SH-SY5Y (cell line): ENCODE data around the gene UCHL3.

Experiments
- GATA2 ChIP-seq: IDR thresholded peaks from 2 replicates; pipeline ENCODE4 v1.6.1; 2011; ENCODE audit warnings: mild to moderate bottlenecking, low read depth, low read length
- GATA3 ChIP-seq: IDR thresholded peaks from 2 replicates; pipeline ENCODE4 v1.6.1; 2011; ENCODE audit warnings: low read depth, mild to moderate bottlenecking, low read length, moderate library complexity

The UCHL3 gene

GRCh38 chr13:75533861-75534260 lies 15.7 kb upstream of the UCHL3 start:
- TF ChIP-seq GATA3, result no peak
- TF ChIP-seq GATA2, result no peak

- TF ChIP-seq GATA2 (no peak; the same call in 1 of the 2 replicates), GATA3 (no peak)
Measured at GRCh38 chr13:75537401-75538365, 11.9 kb upstream of the UCHL3 start, which contains the start of gene COMMD6. COMMD6 (minus strand) TSS chr13:75537841; CDS start chr13:75537805, 36 bp downstream.

GRCh38 chr13:75541287-75541686 lies 8.3 kb upstream of the UCHL3 start:
- TF ChIP-seq GATA3 (no peak), GATA2 (no peak)

DNA sequence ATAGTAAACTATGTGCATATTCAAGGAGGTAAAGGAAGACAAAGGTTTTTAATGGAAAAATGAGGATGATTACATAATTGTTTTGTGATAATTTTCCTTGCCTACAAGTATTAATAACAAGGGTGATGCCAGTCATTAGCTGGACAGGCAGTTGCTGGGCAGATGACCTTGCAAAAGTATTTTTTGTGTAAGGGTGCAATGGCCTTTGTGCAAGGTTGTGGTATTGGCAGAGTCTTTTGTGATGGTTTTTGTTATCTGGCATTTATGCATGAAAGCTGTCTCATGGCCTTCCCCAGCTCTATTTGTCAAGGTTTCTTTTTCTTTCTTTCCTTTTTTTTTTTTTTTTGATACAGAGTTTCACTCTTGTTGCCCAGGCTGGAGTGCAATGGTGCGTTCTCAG lies 7.6 kb upstream of the UCHL3 start:
- TF ChIP-seq GATA3 (no peak), GATA2 (no peak)

- no peak for TF ChIP-seq GATA3
- no peak for TF ChIP-seq GATA2
Measured at GRCh38 chr13:75544681-75545330, 4.8 kb upstream of the UCHL3 start.

DNA sequence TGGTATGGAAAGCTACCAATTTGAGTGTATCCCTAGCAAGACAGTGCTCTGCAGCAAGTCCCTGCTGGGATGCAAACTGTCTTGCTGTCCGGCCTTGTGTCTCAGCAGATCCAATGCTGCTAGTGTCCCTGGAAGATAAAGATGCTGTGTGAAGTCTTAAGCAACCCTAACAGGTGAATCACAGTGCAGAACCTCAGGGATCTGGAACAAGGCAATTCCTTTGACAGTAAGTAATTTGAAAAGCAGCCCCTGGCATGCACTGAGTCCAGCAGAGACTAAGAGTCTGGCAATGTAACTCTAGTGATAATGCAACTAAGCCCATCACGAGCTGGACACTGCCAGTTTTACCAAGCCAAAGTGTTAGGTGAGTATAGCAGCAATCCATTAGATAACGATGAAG lies 1.7 kb upstream of the UCHL3 start:
- TF ChIP-seq GATA3, result no peak
- no peak for TF ChIP-seq GATA2

GRCh38 chr13:75550159-75550567 lies 572 bp downstream of the UCHL3 start:
- no peak for TF ChIP-seq GATA3
- no peak for TF ChIP-seq GATA2

- TF ChIP-seq GATA3, result no peak
Measured at GRCh38 chr13:75554464-75554863, 4.9 kb downstream of the UCHL3 start.

DNA sequence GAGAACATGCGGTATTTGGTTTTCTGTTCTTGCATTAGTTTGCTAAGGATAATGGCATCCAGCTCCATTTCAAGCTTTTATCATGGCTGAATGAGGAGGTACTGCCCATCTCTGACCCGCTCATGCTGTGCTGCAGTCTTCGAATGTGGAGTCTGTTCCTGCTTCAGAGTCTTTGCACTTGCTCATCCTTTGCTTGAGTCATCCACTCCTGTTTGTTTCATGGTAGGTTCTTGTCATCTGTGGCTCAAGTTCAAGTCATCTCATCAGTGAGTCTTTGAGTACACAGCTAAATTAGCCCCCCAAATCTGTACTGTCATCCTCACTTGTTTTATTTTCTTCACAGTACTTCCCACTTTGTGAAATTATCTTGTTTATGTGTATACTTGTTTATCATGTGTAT lies 5.4 kb downstream of the UCHL3 start:
- TF ChIP-seq GATA3, result no peak
- no peak for TF ChIP-seq GATA2

DNA sequence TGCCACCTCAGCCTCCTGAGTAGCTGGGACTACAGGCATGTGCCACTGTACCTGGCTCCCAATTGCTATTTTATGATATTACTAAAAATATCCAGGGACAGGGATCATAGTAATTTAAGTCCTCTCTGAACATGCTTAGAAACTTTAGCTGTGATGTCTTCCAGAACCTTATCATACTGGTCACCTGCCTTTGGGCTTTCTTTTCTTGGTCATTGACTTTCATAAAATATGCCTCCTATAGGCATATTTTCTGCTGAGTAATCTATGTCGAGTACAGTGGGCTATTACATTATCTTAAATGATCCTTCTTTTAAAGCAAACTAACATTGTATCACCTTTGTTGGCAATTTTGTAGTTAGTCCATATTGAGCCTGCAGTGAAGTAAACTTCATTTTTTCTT lies 6.2 kb downstream of the UCHL3 start:
- TF ChIP-seq GATA2 (no peak), GATA3 (no peak)

- TF ChIP-seq GATA3 (no peak), GATA2 (no peak)
Measured at GRCh38 chr13:75556961-75557360, 7.4 kb downstream of the UCHL3 start.

GRCh38 chr13:75558145-75558840 lies 8.7 kb downstream of the UCHL3 start:
- peak; percentile 27; the same call in 1 of the 2 replicates for TF ChIP-seq GATA3
- no peak for TF ChIP-seq GATA2

DNA sequence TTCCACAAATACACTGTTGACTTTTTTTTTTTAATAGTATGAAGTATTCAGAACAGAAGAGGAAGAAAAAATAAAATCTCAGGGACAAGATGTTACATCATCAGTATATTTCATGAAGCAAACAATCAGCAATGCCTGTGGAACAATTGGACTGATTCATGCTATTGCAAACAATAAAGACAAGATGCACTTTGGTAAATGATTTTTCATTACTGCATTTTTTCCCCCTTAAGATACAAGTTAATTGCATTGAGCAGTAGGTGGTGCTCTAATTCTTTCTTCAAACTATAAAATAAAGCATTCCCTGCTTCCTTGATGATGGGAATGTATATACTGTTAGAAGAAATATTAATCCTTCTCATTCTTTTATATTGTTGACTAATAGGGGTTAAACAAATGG lies 17.1 kb downstream of the UCHL3 start:
- TF ChIP-seq GATA2, result no peak
- no peak for TF ChIP-seq GATA3

GRCh38 chr13:75569576-75569975 lies 20.0 kb downstream of the UCHL3 start:
- TF ChIP-seq GATA3, result no peak
- peak; percentile 41; the same call in 1 of the 2 replicates for TF ChIP-seq GATA2

DNA sequence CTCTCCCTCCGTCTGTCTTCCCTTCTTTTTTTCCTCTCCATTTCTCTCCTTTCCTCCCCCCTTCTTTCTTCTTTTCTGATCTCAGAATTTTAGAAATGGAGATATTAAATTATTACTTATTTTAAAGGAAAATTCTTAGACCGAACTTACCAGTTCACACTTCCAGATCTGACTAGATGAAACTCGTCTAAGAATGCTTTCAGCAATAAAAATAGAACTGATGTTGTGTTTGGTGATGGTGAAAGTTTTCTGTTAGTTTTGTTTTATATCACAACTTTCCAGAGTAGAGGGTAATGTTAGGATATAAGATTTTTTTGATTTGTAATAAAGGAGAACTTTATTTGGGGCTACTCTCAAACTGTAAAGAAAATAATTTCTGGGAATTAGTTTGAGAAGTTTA lies 29.9 kb downstream of the UCHL3 start:
- TF ChIP-seq GATA2 (no peak), GATA3 (no peak)
